Parathyroid adenoma (tissue), 2 donors: ENCODE measurements around the gene IDUA.

ENCODE experiments used
- H2AFZ ChIP-seq: fragments of 300-600 bp; sonication (generic); one replicate; pipeline ENCODE4 v1.7.0; 2017; ENCODE audit warnings: antibody characterized with exemption, mild to moderate bottlenecking
- H3K27ac ChIP-seq: fragments of 300-600 bp; sonication (generic); one replicate; pipeline ENCODE4 v1.7.0; 2017
- H3K27me3 ChIP-seq: fragments of 300-600 bp; sonication (generic); one replicate; pipeline ENCODE4 v1.7.0; 2017; ENCODE audit warnings: low read length; ENCODE audit not compliant: control insufficient read depth, insufficient read depth
- H3K36me3 ChIP-seq: fragments of 300-600 bp; sonication (generic); one replicate; pipeline ENCODE4 v1.7.0; 2017; ENCODE audit warnings: low read length; ENCODE audit not compliant: control insufficient read depth, insufficient read depth
- H3K4me1 ChIP-seq: fragments of 300-600 bp; sonication (generic); one replicate; pipeline ENCODE4 v1.7.0; 2017; ENCODE audit warnings: control low read depth
- H3K4me2 ChIP-seq: fragments of 300-600 bp; sonication (generic); one replicate; pipeline ENCODE4 v1.7.0; 2017; ENCODE audit warnings: low read length
- H3K4me3 ChIP-seq: fragments of 300-600 bp; sonication (generic); one replicate; pipeline ENCODE4 v1.7.0; 2017; ENCODE audit warnings: low read depth, low read length
- H3K79me2 ChIP-seq: fragments of 300-600 bp; sonication (generic); one replicate; pipeline ENCODE4 v1.7.0; 2017; ENCODE audit warnings: control low read depth
- H3K9ac ChIP-seq: fragments of 300-600 bp; sonication (generic); one replicate; pipeline ENCODE4 v1.7.0; 2017; ENCODE audit warnings: mild to moderate bottlenecking
- H3K9me3 ChIP-seq: fragments of 300-600 bp; sonication (generic); one replicate; pipeline ENCODE4 v1.7.0; 2017; ENCODE audit warnings: low read length; ENCODE audit not compliant: control insufficient read depth
- TF ChIP-seq, protein P1 (sequence below): fragments of 300-600 bp; sonication (generic); IDR thresholded peaks from one replicate; pipeline ENCODE4 v1.7.0; 2017; ENCODE audit warnings: antibody characterized with exemption, mild to moderate bottlenecking
- donor health status: primary hyperparathyroidism.

IDUA gene

DNA sequence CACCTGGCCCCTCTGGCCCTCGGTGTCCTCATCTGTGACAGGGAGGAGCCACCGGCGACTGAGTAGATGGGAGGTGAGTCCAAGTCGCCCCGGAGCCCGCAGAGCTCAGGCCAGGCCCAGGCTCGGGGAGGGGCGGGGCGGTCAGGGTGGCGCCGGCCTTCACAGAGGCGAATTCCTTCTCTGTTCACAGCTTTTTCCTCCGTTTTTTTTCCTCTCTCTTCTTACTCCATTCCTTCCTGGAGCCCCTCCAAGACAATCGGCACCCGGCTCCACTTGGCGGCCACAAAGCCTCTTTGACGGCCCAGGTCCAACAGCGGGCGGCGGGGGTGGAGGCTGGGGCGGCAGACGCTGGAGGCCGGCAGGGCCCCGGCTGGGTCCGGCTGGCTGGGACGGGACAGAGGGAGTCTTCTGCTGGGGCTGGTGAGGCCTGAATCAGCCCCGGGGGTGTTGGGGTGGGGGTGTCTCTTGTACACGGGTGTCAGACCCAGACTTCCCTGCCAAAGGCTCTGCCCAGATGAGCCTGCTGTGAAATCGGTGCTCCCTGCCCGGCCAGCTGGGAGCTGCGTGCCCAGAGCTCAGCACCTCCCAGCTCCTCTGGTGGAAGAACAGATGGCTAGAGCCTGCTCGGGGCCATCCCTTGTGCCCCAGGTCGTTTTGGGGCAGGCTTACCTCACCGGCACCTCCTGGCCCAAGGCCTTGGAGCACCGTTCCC, 47.2 kb downstream of the IDUA start:
- H3K4me3 ChIP-seq: no peak overlapping the region
- no peak overlapping the region for H2AFZ ChIP-seq
- no peak overlapping the region for H3K4me2 ChIP-seq
- no peaks in the 10 kb centered on the region for H3K4me1 ChIP-seq
- no peaks in the 10 kb centered on the region for H3K9me3 ChIP-seq
- H3K27ac ChIP-seq: no peak overlapping the region
- no peaks in the 10 kb centered on the region for H3K27me3 ChIP-seq
- no peak overlapping the region for H3K9ac ChIP-seq
- TF ChIP-seq, protein P1, sequence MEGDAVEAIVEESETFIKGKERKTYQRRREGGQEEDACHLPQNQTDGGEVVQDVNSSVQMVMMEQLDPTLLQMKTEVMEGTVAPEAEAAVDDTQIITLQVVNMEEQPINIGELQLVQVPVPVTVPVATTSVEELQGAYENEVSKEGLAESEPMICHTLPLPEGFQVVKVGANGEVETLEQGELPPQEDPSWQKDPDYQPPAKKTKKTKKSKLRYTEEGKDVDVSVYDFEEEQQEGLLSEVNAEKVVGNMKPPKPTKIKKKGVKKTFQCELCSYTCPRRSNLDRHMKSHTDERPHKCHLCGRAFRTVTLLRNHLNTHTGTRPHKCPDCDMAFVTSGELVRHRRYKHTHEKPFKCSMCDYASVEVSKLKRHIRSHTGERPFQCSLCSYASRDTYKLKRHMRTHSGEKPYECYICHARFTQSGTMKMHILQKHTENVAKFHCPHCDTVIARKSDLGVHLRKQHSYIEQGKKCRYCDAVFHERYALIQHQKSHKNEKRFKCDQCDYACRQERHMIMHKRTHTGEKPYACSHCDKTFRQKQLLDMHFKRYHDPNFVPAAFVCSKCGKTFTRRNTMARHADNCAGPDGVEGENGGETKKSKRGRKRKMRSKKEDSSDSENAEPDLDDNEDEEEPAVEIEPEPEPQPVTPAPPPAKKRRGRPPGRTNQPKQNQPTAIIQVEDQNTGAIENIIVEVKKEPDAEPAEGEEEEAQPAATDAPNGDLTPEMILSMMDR: no peak
- H3K36me3 ChIP-seq: no peaks in the 10 kb centered on the region
- H3K79me2 ChIP-seq: no peaks in the 10 kb centered on the region

GRCh38 chr4:1035510-1035909, 48.7 kb downstream of the IDUA start:
- H3K4me2 ChIP-seq: no peak overlapping the region
- no peak overlapping the region for H2AFZ ChIP-seq
- no peaks in the 10 kb centered on the region for H3K79me2 ChIP-seq
- H3K27ac ChIP-seq: no peak overlapping the region
- no peak overlapping the region for H3K4me3 ChIP-seq
- H3K9me3 ChIP-seq: no peaks in the 10 kb centered on the region
- no peaks in the 10 kb centered on the region for H3K4me1 ChIP-seq
- H3K9ac ChIP-seq: no peak overlapping the region
- no peaks in the 10 kb centered on the region for H3K27me3 ChIP-seq
- TF ChIP-seq, protein P1: no peak
- H3K36me3 ChIP-seq: no peaks in the 10 kb centered on the region

DNA sequence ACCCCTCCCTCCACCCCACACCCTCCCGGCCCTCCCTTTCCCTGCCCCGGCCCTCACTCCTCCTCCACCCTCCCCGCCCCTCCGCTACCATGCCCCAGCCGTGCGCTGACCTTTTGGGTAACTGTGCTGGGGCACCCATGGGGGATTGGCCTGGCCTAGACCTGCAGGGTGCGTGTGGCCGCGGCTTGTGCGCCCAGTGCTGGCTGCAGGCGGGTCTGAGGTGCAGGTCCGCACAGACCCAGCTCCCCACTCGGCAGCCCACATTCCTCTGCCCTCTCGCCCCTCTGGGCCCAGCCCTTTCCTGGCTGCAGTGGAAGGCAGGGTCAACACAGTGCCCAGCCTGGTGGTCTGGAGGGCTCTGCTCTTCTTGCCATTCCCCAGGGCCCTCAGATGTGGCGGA, 49.3 kb downstream of the IDUA start:
- no peak overlapping the region for H3K4me2 ChIP-seq
- no peaks in the 10 kb centered on the region for H3K9me3 ChIP-seq
- H3K36me3 ChIP-seq: no peaks in the 10 kb centered on the region
- H3K27ac ChIP-seq: no peak overlapping the region
- no peaks in the 10 kb centered on the region for H3K79me2 ChIP-seq
- H3K9ac ChIP-seq: no peak overlapping the region
- H3K4me3 ChIP-seq: no peak overlapping the region
- TF ChIP-seq, protein P1: no peak
- no peaks in the 10 kb centered on the region for H3K27me3 ChIP-seq
- H3K4me1 ChIP-seq: no peaks in the 10 kb centered on the region
- H2AFZ ChIP-seq: no peak overlapping the region

GRCh38 chr4:1036976-1037810, 50.3 kb downstream of the IDUA start:
- Histone ChIP-seq H3K27ac (no peak overlapping the region), H3K9me3 (no peaks in the 10 kb centered on the region), H3K36me3 (no peaks in the 10 kb centered on the region), H3K4me1 (no peaks in the 10 kb centered on the region), H3K9ac (no peak overlapping the region), H3K27me3 (no peaks in the 10 kb centered on the region), H3K4me3 (no peak overlapping the region), H3K4me2 (no peak overlapping the region), H3K79me2 (no peaks in the 10 kb centered on the region), H2AFZ (no peak overlapping the region)
- TF ChIP-seq, protein P1: no peak
